HEK293T (cell line): ENCODE data around the gene EDN2.

ENCODE experiments used
- BHLHE40 ChIP-seq: fragments of 450-650 bp; IDR thresholded peaks from 2 replicates; pipeline ENCODE4 v1.6.1; 2016; ENCODE audit warnings: mild to moderate bottlenecking, moderate library complexity, borderline replicate concordance
- FOXM1 ChIP-seq: fragments of 450-650 bp; IDR thresholded peaks from 2 replicates; pipeline ENCODE4 v1.6.1; 2017; ENCODE audit warnings: mild to moderate bottlenecking, borderline replicate concordance
- L3MBTL2 ChIP-seq: fragments of 450-650 bp; conservative IDR thresholded peaks from 2 replicates; pipeline ENCODE4 v1.6.1; 2016; ENCODE audit warnings: mild to moderate bottlenecking
- SP1 ChIP-seq: fragments of 450-650 bp; IDR thresholded peaks from 2 replicates; pipeline ENCODE4 v1.6.1; 2017
- ZNF384 ChIP-seq: fragments of 450-650 bp; IDR thresholded peaks from 2 replicates; pipeline ENCODE4 v1.6.1; 2016

GRCh38 chr1:41429641-41430035, 54.8 kb downstream of the EDN2 start:
- TF ChIP-seq SP1 (no peak), L3MBTL2 (no peak), FOXM1 (no peak), ZNF384 (no peak), BHLHE40 (no peak)
